H1 (cell line): ENCODE data around the gene ZNF214. TPM values are rescaled to one million over a fixed set of nuclear protein-coding genes. Genes with fewer than 3 reads are reported as not detected.

Experiments
- CTCF ChIA-PET: fragments of 300-600 bp; sonication (Branson Sonifier 250); formaldehyde crosslinking; loops from one replicate; lab custom pipeline; 2021; ENCODE audit not compliant: partially characterized antibody; lab: Charles Lee
- POLR2A ChIA-PET: fragments of 300-600 bp; sonication (Branson Sonifier 250); formaldehyde crosslinking; loops from one replicate; lab custom pipeline; 2021; ENCODE audit warnings: inconsistent platforms; ENCODE audit not compliant: partially characterized antibody; lab: Charles Lee
- DNase-seq, 2 experiments: peaks; one replicate each; pipeline versions ENCODE4 v3.0.0 to v3.0.0-alpha.2; 2010 to 2022; ENCODE audit warnings: low spot score in 2 of 2, low read depth in 1 of 2, mixed read lengths in 1 of 2
- FAIRE-seq: peaks from 2 replicates; lab custom pipeline; 2011; peaks lifted over from hg19 to GRCh38; lab: Jason Lieb, UNC
- H2AFZ ChIP-seq: 2 replicates; pipeline ENCODE4 v1.8.1; 2012; ENCODE audit warnings: low read length, inconsistent platforms
- H2AK5ac ChIP-seq: 2 replicates; pipeline ENCODE4 v1.6.1; 2013; ENCODE audit warnings: low read depth, low read length
- H2BK120ac ChIP-seq: replicated peaks from 2 replicates; pipeline ENCODE3; 2013; ENCODE audit warnings: low read depth, low read length, inconsistent platforms
- H2BK12ac ChIP-seq: 2 replicates; pipeline ENCODE4 v1.6.1; 2013; ENCODE audit warnings: low read depth, low read length
- H2BK15ac ChIP-seq: 2 replicates; pipeline ENCODE4 v1.6.1; 2013; ENCODE audit warnings: low read length
- H2BK20ac ChIP-seq: 2 replicates; pipeline ENCODE4 v1.6.1; 2013; ENCODE audit warnings: low read length
- H2BK5ac ChIP-seq: 2 replicates; pipeline ENCODE4 v1.6.1; 2013; ENCODE audit warnings: low read depth, low read length
- H3K14ac ChIP-seq: 2 replicates; pipeline ENCODE4 v1.6.1; 2013; ENCODE audit warnings: inconsistent platforms; ENCODE audit not compliant: insufficient read length
- H3K18ac ChIP-seq: 2 replicates; pipeline ENCODE4 v1.6.1; 2013; ENCODE audit warnings: low read length; ENCODE audit errors: extremely low read depth
- H3K23ac ChIP-seq: 2 replicates; pipeline ENCODE4 v1.6.1; 2013; ENCODE audit warnings: inconsistent platforms; ENCODE audit not compliant: insufficient read length
- H3K23me2 ChIP-seq: 2 replicates; pipeline ENCODE4 v1.6.1; 2013; ENCODE audit warnings: low read depth, low read length
- H3K27ac ChIP-seq: 2 replicates; pipeline ENCODE4 v1.6.1; 2011; ENCODE audit warnings: low read depth, low read length, inconsistent platforms
- H3K27me3 ChIP-seq, 4 experiments: replicated peaks in 1 of 4; 1 replicate in 1 of 4; 2 replicates in 3 of 4; pipeline versions ENCODE4 v1.6.1 to v1.8.1; 2011 to 2013; ENCODE audit warnings: low read length in 3 of 4, mild to moderate bottlenecking in 3 of 4, inconsistent platforms in 2 of 4, mixed read lengths in 2 of 4, moderate library complexity in 1 of 4; ENCODE audit not compliant: control insufficient read depth in 3 of 4, insufficient read depth in 3 of 4; ENCODE audit errors: extremely low read depth in 1 of 4
- H3K36me3 ChIP-seq, 4 experiments: 2 replicates each; pipeline versions ENCODE4 v1.6.1 to v1.8.1; 2011 to 2013; ENCODE audit warnings: mild to moderate bottlenecking in 4 of 4, low read length in 3 of 4, moderate library complexity in 2 of 4, control low read depth in 1 of 4, inconsistent platforms in 1 of 4; ENCODE audit not compliant: insufficient read depth in 4 of 4, control insufficient read depth in 2 of 4
- H3K4ac ChIP-seq: replicated peaks from 2 replicates; pipeline ENCODE3; 2013; ENCODE audit warnings: low read length, low read depth, mixed read lengths, inconsistent platforms; ENCODE audit not compliant: insufficient read length
- H3K4me1 ChIP-seq, 4 experiments: replicated peaks in 1 of 4; 1 replicate in 1 of 4; 2 replicates in 3 of 4; pipeline versions ENCODE4 v1.6.1 to v1.8.1; 2011 to 2013; ENCODE audit warnings: low read length in 3 of 4, inconsistent platforms in 2 of 4, mixed read lengths in 1 of 4; ENCODE audit not compliant: insufficient read depth in 4 of 4, control insufficient read depth in 3 of 4
- H3K4me2 ChIP-seq, 2 experiments: 2 replicates each; pipeline versions ENCODE4 v1.6.1 to v1.8.1; 2011 to 2013; ENCODE audit warnings: low read depth in 2 of 2, low read length in 2 of 2, control low read depth in 1 of 2, inconsistent platforms in 1 of 2, mild to moderate bottlenecking in 1 of 2; ENCODE audit not compliant: insufficient read depth in 1 of 2
- H3K4me3 ChIP-seq, 4 experiments: fragments of 200-600, 300-600 bp in 1 of 4; sonication (generic), shearing (Covaris generic), sonication (Bioruptor Twin) in 1 of 4; 2 replicates each; pipeline versions ENCODE4 v1.5.1 to v1.8.1; 2011 to 2016; ENCODE audit warnings: low read length in 4 of 4, low read depth in 3 of 4, control low read depth in 2 of 4, inconsistent platforms in 2 of 4, mild to moderate bottlenecking in 2 of 4, mixed read lengths in 1 of 4, moderate library complexity in 1 of 4; ENCODE audit not compliant: insufficient read depth in 2 of 4; ENCODE audit errors: extremely low read depth in 1 of 4
- H3K56ac ChIP-seq: replicated peaks from 2 replicates; pipeline ENCODE3; 2013; ENCODE audit warnings: low read depth, mild to moderate bottlenecking, mixed read lengths, low read length, inconsistent platforms; ENCODE audit not compliant: insufficient read length
- H3K79me1 ChIP-seq: 2 replicates; pipeline ENCODE4 v1.6.1; 2013; ENCODE audit warnings: low read depth, low read length, control low read depth
- H3K79me2 ChIP-seq, 2 experiments: 2 replicates each; pipeline versions ENCODE4 v1.6.1 to v1.8.1; 2012 to 2013; ENCODE audit warnings: low read length in 2 of 2, mild to moderate bottlenecking in 2 of 2, inconsistent platforms in 1 of 2; ENCODE audit not compliant: insufficient read depth in 2 of 2, control insufficient read depth in 1 of 2
- H3K9ac ChIP-seq, 4 experiments: replicated peaks in 1 of 4; 1 replicate in 1 of 4; 2 replicates in 3 of 4; pipeline versions ENCODE4 v1.6.1 to v1.8.1; 2011 to 2013; ENCODE audit warnings: low read depth in 3 of 4, low read length in 3 of 4, control low read depth in 2 of 4, mild to moderate bottlenecking in 2 of 4, moderate library complexity in 2 of 4, inconsistent platforms in 1 of 4; ENCODE audit errors: extremely low read depth in 1 of 4
- H3K9me3 ChIP-seq, 2 experiments: 2 replicates each; pipeline versions ENCODE4 v1.6.1 to v1.8.1; 2012 to 2013; ENCODE audit warnings: mild to moderate bottlenecking in 2 of 2, moderate library complexity in 2 of 2, control low read depth in 1 of 2, inconsistent platforms in 1 of 2, low read depth in 1 of 2, low read length in 1 of 2, mixed read lengths in 1 of 2; ENCODE audit not compliant: insufficient read depth in 2 of 2
- H4K20me1 ChIP-seq, 2 experiments: replicated peaks in 1 of 2; 2 replicates each; pipeline versions ENCODE3 to v1.8.1; 2011 to 2013; ENCODE audit warnings: inconsistent platforms in 2 of 2, low read length in 2 of 2, mild to moderate bottlenecking in 1 of 2; ENCODE audit not compliant: insufficient read depth in 2 of 2, control insufficient read depth in 1 of 2
- H4K5ac ChIP-seq: 2 replicates; pipeline ENCODE4 v1.6.1; 2013; ENCODE audit warnings: low read length, low read depth, mixed read lengths, inconsistent platforms; ENCODE audit not compliant: insufficient read length
- H4K8ac ChIP-seq: 2 replicates; pipeline ENCODE4 v1.8.0; 2013; ENCODE audit warnings: mild to moderate bottlenecking, moderate library complexity, low read length, inconsistent platforms; ENCODE audit not compliant: insufficient read depth; ENCODE audit errors: extremely low read depth
- H4K91ac ChIP-seq: replicated peaks from 2 replicates; pipeline ENCODE3; 2013; ENCODE audit warnings: low read length, mixed read lengths, inconsistent platforms; ENCODE audit not compliant: insufficient read length
- BACH1 ChIP-seq: IDR thresholded peaks from 2 replicates; pipeline ENCODE4 v1.6.1; 2012; ENCODE audit warnings: low read length, improper control_type of control experiment
- CBX5 ChIP-seq: fragments of 300-800, 300-1000 bp; sonication (generic); IDR thresholded peaks from 2 replicates; pipeline ENCODE4 v1.7.1; 2016; ENCODE audit warnings: antibody characterized with exemption, low read length, low read depth
- CREB1 ChIP-seq: IDR thresholded peaks from 2 replicates; pipeline ENCODE4 v1.6.1; 2012; ENCODE audit warnings: inconsistent platforms
- E2F6 ChIP-seq: IDR thresholded peaks from 2 replicates; pipeline ENCODE4 v1.6.1; 2012; ENCODE audit warnings: inconsistent platforms
- HDAC2 ChIP-seq, 2 experiments: fragments of 300-600 bp in 1 of 2; sonication (generic) in 1 of 2; IDR thresholded peaks; 2 replicates each; pipeline ENCODE4 v1.6.1; 2011 to 2012; ENCODE audit warnings: low read depth in 2 of 2, low read length in 2 of 2, mild to moderate bottlenecking in 2 of 2, moderate library complexity in 2 of 2, borderline replicate concordance in 1 of 2, inconsistent platforms in 1 of 2
- PHF8 ChIP-seq: fragments of 200-600 bp; sonication (generic); conservative IDR thresholded peaks from 2 replicates; pipeline ENCODE4 v1.7.1; 2012; ENCODE audit warnings: low read depth, mild to moderate bottlenecking, inconsistent platforms, low read length, moderate library complexity
- SP4 ChIP-seq: IDR thresholded peaks from 2 replicates; pipeline ENCODE4 v1.6.1; 2012; ENCODE audit warnings: low read length, inconsistent platforms
- TAF7 ChIP-seq: optimal IDR thresholded peaks from 2 replicates; pipeline ENCODE3; 2011; ENCODE audit warnings: low read depth, mild to moderate bottlenecking, inconsistent platforms, low read length, moderate library complexity, borderline replicate concordance
- TBP ChIP-seq: IDR thresholded peaks from 2 replicates; pipeline ENCODE4 v1.6.1; 2011; ENCODE audit warnings: low read depth, low read length, improper control_type of control experiment
- YY1 ChIP-seq: IDR thresholded peaks from 2 replicates; pipeline ENCODE4 v1.6.1; 2011; ENCODE audit warnings: low read depth, mild to moderate bottlenecking, low read length
- ZNF274 ChIP-seq: IDR thresholded peaks from 2 replicates; pipeline ENCODE4 v1.7.0; 2012; ENCODE audit warnings: low read length, borderline replicate concordance; ENCODE audit errors: extremely low read depth
- WGBS, 2 experiments: shearing (Covaris generic) in 1 of 2; methylation state at CpG; one replicate each; pipeline versions ENCODE4 v1.1.6 to v1.1.7; 2013 to 2015; ENCODE audit warnings: low lambda C conversion rate in 2 of 2, mixed read lengths in 2 of 2, inconsistent platforms in 1 of 2, low coverage in 1 of 2, missing lambda C conversion rate in 1 of 2; ENCODE audit not compliant: insufficient replicate concordance in 2 of 2, insufficient coverage in 1 of 2, insufficient read length in 1 of 2; ENCODE audit errors: extremely low coverage in 1 of 2, missing lambda C conversion rate in 1 of 2; 5-methylcytosine and 5-hydroxymethylcytosine counted together
- polyA plus RNA-seq, 7 experiments: library from polyadenylated mRNA; depleted of rRNA in 3 of 7; stranded (reverse) in 5 of 7; unstranded in 2 of 7; fragments of >200 nt in 5 of 7; fragments of 200-250 nt in 2 of 7; gene quantifications; 1 replicate in 5 of 7; 2 replicates in 1 of 7; 4 replicates in 1 of 7; pipeline versions ENCODE4 v1.2.1 to v1.2.3, GENCODE V29; 2011 to 2013; ENCODE audit warnings: missing spikeins in 2 of 7, mixed read lengths in 2 of 7
- total RNA-seq: library from RNA; stranded (reverse); fragmentation: NEBNext Ultra II Directional; extraction: Animal tissue kit (Norgen Biotek cat#: 25700); gene quantifications from 2 replicates; pipeline ENCODE4 v1.2.1, GENCODE V29; 2021
- TF ChIP-seq, protein P1 (sequence below), 3 experiments: IDR thresholded peaks; 1 replicate in 2 of 3; 2 replicates in 1 of 3; pipeline versions ENCODE4 v1.5.1 to v1.6.1; 2011; ENCODE audit warnings: low read length in 3 of 3, mild to moderate bottlenecking in 3 of 3, inconsistent platforms in 2 of 3, low read depth in 1 of 3, moderate library complexity in 1 of 3; ENCODE audit not compliant: insufficient read depth in 1 of 3; ENCODE audit errors: control extremely low read depth in 1 of 3

The ZNF214 gene
- total and polyA plus RNA-seq, 2 of the 8 experiments (the other 6 are each of a cell fraction or from before 2014, with no cell fraction given): 0.80 to 3.2 TPM

- Histone ChIP-seq H4K20me1 (no peaks in the 10 kb centered on the region), H3K56ac (no peak overlapping the region), H3K36me3 (no peaks in the 10 kb centered on the region), H3K27ac (no peak overlapping the region), H3K23ac (no peak overlapping the region), H3K9me3 (no peaks in the 10 kb centered on the region), H3K79me1 (no peaks in the 10 kb centered on the region), H3K4ac (no peak overlapping the region), H4K5ac (no peak overlapping the region), H3K18ac (no peak overlapping the region), H3K4me1 (no peaks in the 10 kb centered on the region), H3K27me3 (no peaks in the 10 kb centered on the region), H2BK5ac (no peak overlapping the region), H3K79me2 (no peaks in the 10 kb centered on the region), H2BK20ac (no peak overlapping the region), H4K91ac (no peak overlapping the region), H3K23me2 (no peaks in the 10 kb centered on the region), H3K14ac (no peak overlapping the region), H3K9ac (no peak overlapping the region), H4K8ac (no peak overlapping the region), H2BK120ac (no peak overlapping the region), H2BK15ac (no peak overlapping the region), H2AK5ac (no peak overlapping the region), H3K4me3 (no peak overlapping the region), H3K4me2 (no peak overlapping the region), H2AFZ (no peak overlapping the region), H2BK12ac (no peak overlapping the region)
- ChIA-PET CTCF (no interaction called here), POLR2A (no interaction called here)
- 62% methylated on average over 1 of the region's 1 CpG; no CpG with 5 or more reads in 1 of the 2 experiments for WGBS, 2 experiments
- DNase-seq: no peak
- FAIRE-seq: no peak
- TF ChIP-seq CREB1 (no peak), HDAC2 (IDR thresholded peaks at IDR 0.05; ENCODE audit: borderline replicate concordance in 1 of 2, low read depth in 2 of 2, low read length in 2 of 2) (no peak), CBX5 (no peak), TAF7 (no peak), YY1 (no peak), E2F6 (no peak), BACH1 (no peak), ZNF274 (no peak), TBP (no peak), SP4 (no peak), PHF8 (no peak)
- TF ChIP-seq, protein P1, sequence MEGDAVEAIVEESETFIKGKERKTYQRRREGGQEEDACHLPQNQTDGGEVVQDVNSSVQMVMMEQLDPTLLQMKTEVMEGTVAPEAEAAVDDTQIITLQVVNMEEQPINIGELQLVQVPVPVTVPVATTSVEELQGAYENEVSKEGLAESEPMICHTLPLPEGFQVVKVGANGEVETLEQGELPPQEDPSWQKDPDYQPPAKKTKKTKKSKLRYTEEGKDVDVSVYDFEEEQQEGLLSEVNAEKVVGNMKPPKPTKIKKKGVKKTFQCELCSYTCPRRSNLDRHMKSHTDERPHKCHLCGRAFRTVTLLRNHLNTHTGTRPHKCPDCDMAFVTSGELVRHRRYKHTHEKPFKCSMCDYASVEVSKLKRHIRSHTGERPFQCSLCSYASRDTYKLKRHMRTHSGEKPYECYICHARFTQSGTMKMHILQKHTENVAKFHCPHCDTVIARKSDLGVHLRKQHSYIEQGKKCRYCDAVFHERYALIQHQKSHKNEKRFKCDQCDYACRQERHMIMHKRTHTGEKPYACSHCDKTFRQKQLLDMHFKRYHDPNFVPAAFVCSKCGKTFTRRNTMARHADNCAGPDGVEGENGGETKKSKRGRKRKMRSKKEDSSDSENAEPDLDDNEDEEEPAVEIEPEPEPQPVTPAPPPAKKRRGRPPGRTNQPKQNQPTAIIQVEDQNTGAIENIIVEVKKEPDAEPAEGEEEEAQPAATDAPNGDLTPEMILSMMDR (IDR thresholded peaks at IDR 0.05; ENCODE audit: control extremely low read depth in 1 of 3, insufficient read depth in 1 of 3, low read depth in 1 of 3, low read length in 3 of 3): no peak
Measured at GRCh38 chr11:6986487-6986886, 33.7 kb downstream of the ZNF214 start.
